ENCODE data around the gene FGFRL1. TPM values are rescaled to one million over a fixed set of nuclear protein-coding genes. Genes with fewer than 3 reads are reported as not detected.

The FGFRL1 gene
- total and polyA plus RNA-seq, 2 of the 13 experiments (the other 11 are each of a cell fraction or from before 2014, with no cell fraction given): 19.1 to 30.6 TPM

GRCh38 chr4:993111-994029 is 18.1 kb upstream of the FGFRL1 start, which contains the start of gene SLC26A1 (continued):
- TF ChIP-seq KDM5B (CRISPR knock-in tag; IDR thresholded peaks at IDR 0.05; ENCODE audit: borderline replicate concordance) (no peak), ZNF768 (CRISPR knock-in tag; IDR thresholded peaks at IDR 0.05) (peak; percentile 57; the same call in 1 of the 2 replicates), SALL2 (CRISPR knock-in tag; IDR thresholded peaks at IDR 0.05) (no peak), KLF12 (CRISPR knock-in tag; IDR thresholded peaks at IDR 0.05; ENCODE audit: borderline replicate concordance) (no peak), MYC (CRISPR knock-in tag; IDR thresholded peaks at IDR 0.05; ENCODE audit: borderline replicate concordance) (peak; percentile 40), ZNF530 (CRISPR knock-in tag; IDR thresholded peaks at IDR 0.05; ENCODE audit: low read depth) (no peak), ZNF703 (CRISPR knock-in tag; IDR thresholded peaks at IDR 0.05; ENCODE audit: borderline replicate concordance) (no peak; the same call in 1 of the 2 replicates), SMARCE1 (IDR thresholded peaks at IDR 0.05; ENCODE audit: borderline replicate concordance) (no peak), ZNF30 (CRISPR knock-in tag; IDR thresholded peaks at IDR 0.05) (peak; percentile 92), ARNT2 (CRISPR knock-in tag; IDR thresholded peaks at IDR 0.05; ENCODE audit: low read depth) (peak; percentile 42; the same call in 1 of the 2 replicates), ARID2 (CRISPR knock-in tag; IDR thresholded peaks at IDR 0.05; ENCODE audit: borderline replicate concordance) (no peak), ZNF225 (CRISPR knock-in tag; IDR thresholded peaks at IDR 0.05) (no peak; the same call in 1 of the 2 replicates), TRAFD1 (CRISPR knock-in tag; IDR thresholded peaks at IDR 0.05; ENCODE audit: borderline replicate concordance) (no peak), ZNF678 (CRISPR knock-in tag; IDR thresholded peaks at IDR 0.05) (no peak; the same call in 1 of the 2 replicates), ZNF468 (CRISPR knock-in tag; IDR thresholded peaks at IDR 0.05) (no peak), SMYD3 (CRISPR knock-in tag; IDR thresholded peaks at IDR 0.05) (0 out of 2 replicates have a peak, but pooled peaks have one; percentile 64), CHD4 (IDR thresholded peaks at IDR 0.05; ENCODE audit: borderline replicate concordance, low read length) (peak; percentile 22; the same call in 1 of the 2 replicates), PAXIP1 (CRISPR knock-in tag; conservative IDR thresholded peaks at IDR 0.05) (peak; percentile 60), GATAD2A (CRISPR knock-in tag; IDR thresholded peaks at IDR 0.05) (peak; percentile 32), FOXC1 (CRISPR knock-in tag; IDR thresholded peaks at IDR 0.05; ENCODE audit: borderline replicate concordance) (peak; percentile 67; the same call in 1 of the 2 replicates), ZGPAT (CRISPR knock-in tag; IDR thresholded peaks at IDR 0.05) (peak; percentile 9; the same call in 1 of the 2 replicates), ZNF589 (CRISPR knock-in tag; conservative IDR thresholded peaks at IDR 0.05) (no peak), HNRNPLL (IDR thresholded peaks at IDR 0.05; ENCODE audit: low read depth, low read length, poor library complexity, severe bottlenecking) (peak; percentile 30)

All from HepG2 (cell line).